ENCODE results near the gene RCBTB2.

DNA sequence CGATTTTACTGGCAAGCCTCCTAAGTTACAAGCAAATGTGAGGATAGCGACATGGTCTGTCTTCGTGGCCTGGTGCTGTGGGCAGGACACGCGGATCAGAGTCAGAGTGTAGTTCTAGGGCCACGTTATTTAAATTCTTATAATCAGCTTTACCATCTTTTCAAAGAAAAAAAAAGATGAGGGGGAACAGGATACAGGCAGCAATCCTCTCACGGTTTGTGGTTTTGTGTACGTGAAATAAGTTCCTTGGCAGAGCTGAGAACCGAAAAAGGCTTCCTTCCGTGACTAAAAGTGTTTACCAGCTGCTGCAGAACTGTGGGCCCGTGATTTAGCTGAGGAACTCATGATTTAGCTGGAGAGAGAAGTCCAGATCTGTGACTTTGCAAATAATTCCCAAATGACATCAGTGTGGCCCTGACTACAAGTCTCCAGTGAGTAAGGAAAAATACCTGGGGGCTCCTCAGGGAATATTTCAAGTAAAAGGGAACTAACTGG, 27.2 kb downstream of the RCBTB2 start:
- TF ChIP-seq CTCF (IDR thresholded peaks at IDR 0.05 in 8 of 11, conservative IDR thresholded peaks at IDR 0.05 in 3 of 11) (no peak), POLR2A (IDR thresholded peaks at IDR 0.05) (no peak)

Data from spleen (tissue), 7 donors.